HepG2 (cell line): ENCODE data around the gene CPLX1. TPM values are rescaled to one million over a fixed set of nuclear protein-coding genes. Genes with fewer than 3 reads are reported as not detected.

ENCODE experiments used
- ATAC-seq: fragments of 200-7000 bp; cut with Tn5 transposase; 3 replicates; pipeline ENCODE4 v1.9.1; 2020; ENCODE audit warnings: mild to moderate bottlenecking, moderate library complexity
- BruUV-seq: library from RNA; stranded (reverse); fragments of 400-500 nt; replicated peaks from 2 replicates; lab custom pipeline; 2021; lab: Mats Ljungman, UMichigan
- CTCF ChIA-PET: fragments of 300-600 bp; formaldehyde crosslinking; extraction: SDS; loops from one replicate; lab custom pipeline; 2021; ENCODE audit warnings: low total read pairs, inconsistent platforms, low intra/inter-chr PET ratio; lab: Yijun Ruan, JAX
- POLR2A ChIA-PET: fragments of 350-600 bp; sonication (Branson Sonifier 250); formaldehyde crosslinking; loops from one replicate; lab custom pipeline; 2020; ENCODE audit warnings: antibody characterized with exemption, inconsistent platforms; lab: Yijun Ruan, JAX
- DNase-seq: peaks from one replicate; pipeline ENCODE4 v3.0.0-alpha.2; 2015; ENCODE audit warnings: low spot score
- FAIRE-seq: peaks from 3 replicates; lab custom pipeline; 2011; peaks lifted over from hg19 to GRCh38; lab: Jason Lieb, UNC
- H2AFZ ChIP-seq: one replicate; pipeline ENCODE4 v1.6.1; 2011; ENCODE audit warnings: low read length, inconsistent platforms
- H3K27ac ChIP-seq: fragments of 300-600 bp; 3 replicates; pipeline ENCODE4 v1.8.0; 2011; ENCODE audit warnings: mixed run types, mild to moderate bottlenecking, mixed read lengths, low read length, inconsistent platforms; ENCODE audit not compliant: insufficient read depth; ENCODE audit errors: extremely low read length
- H3K27me3 ChIP-seq, 2 experiments: fragments of 200-600 bp in 1 of 2; 2 replicates in 1 of 2; 3 replicates in 1 of 2; pipeline versions ENCODE4 v1.6.0 to v1.8.0; 2011; ENCODE audit warnings: low read length in 2 of 2, mild to moderate bottlenecking in 2 of 2, moderate library complexity in 2 of 2, inconsistent platforms in 1 of 2; ENCODE audit not compliant: insufficient read depth in 2 of 2, control insufficient read depth in 1 of 2
- H3K36me3 ChIP-seq, 2 experiments: fragments of 200-600 bp in 1 of 2; replicated peaks in 1 of 2; 2 replicates in 1 of 2; 3 replicates in 1 of 2; pipeline versions ENCODE4 v1.5.1 to v1.8.0; 2011; ENCODE audit warnings: low read length in 2 of 2, inconsistent platforms in 1 of 2; ENCODE audit not compliant: insufficient read depth in 2 of 2, control insufficient read depth in 1 of 2
- H3K4me1 ChIP-seq: 2 replicates; pipeline ENCODE4 v1.5.1; 2012; ENCODE audit warnings: low read length, inconsistent platforms; ENCODE audit not compliant: insufficient read depth
- H3K4me2 ChIP-seq: 2 replicates; pipeline ENCODE4 v1.6.0; 2011; ENCODE audit warnings: low read depth, low read length, inconsistent platforms
- H3K4me3 ChIP-seq, 3 experiments: fragments of 200-600 bp in 1 of 3; sonication (generic), shearing (Covaris generic) in 1 of 3; replicated peaks in 1 of 3; 2 replicates each; pipeline ENCODE4 v1.5.1; 2011 to 2016; ENCODE audit warnings: low read length in 3 of 3, inconsistent platforms in 2 of 3, low read depth in 2 of 3, mild to moderate bottlenecking in 2 of 3, control low read depth in 1 of 3, mixed read lengths in 1 of 3; ENCODE audit not compliant: insufficient read depth in 1 of 3
- H3K79me2 ChIP-seq: one replicate; pipeline ENCODE4 v1.6.1; 2011; ENCODE audit warnings: low read length, inconsistent platforms; ENCODE audit not compliant: insufficient read depth
- H3K9ac ChIP-seq: 2 replicates; pipeline ENCODE4 v1.6.0; 2011; ENCODE audit warnings: mild to moderate bottlenecking, low read depth, low read length, inconsistent platforms; ENCODE audit not compliant: insufficient read depth
- H3K9me3 ChIP-seq: 2 replicates; pipeline ENCODE4 v1.5.1; 2012; ENCODE audit warnings: mild to moderate bottlenecking, low read length
- H4K20me1 ChIP-seq: 2 replicates; pipeline ENCODE4 v1.6.0; 2011; ENCODE audit warnings: inconsistent platforms, mild to moderate bottlenecking, low read length, moderate library complexity; ENCODE audit not compliant: insufficient read depth
- AKAP8 ChIP-seq: sonication (generic); formaldehyde crosslinking; IDR thresholded peaks from 2 replicates; pipeline ENCODE4 v1.5.1; 2020; ENCODE audit warnings: mild to moderate bottlenecking, missing genetic modification reagents
- JARID2 ChIP-seq: sonication (generic); formaldehyde crosslinking; IDR thresholded peaks from 2 replicates; pipeline ENCODE4 v1.8.1; 2023; ENCODE audit warnings: missing genetic modification reagents, inconsistent platforms; ENCODE audit not compliant: insufficient replicate concordance
- KAT8 ChIP-seq: IDR thresholded peaks from 2 replicates; pipeline ENCODE4 v1.6.1; 2016; ENCODE audit warnings: missing genetic modification reagents, missing compliant biosample characterization
- MXD4 ChIP-seq: IDR thresholded peaks from 2 replicates; pipeline ENCODE4 v1.6.1; 2016; ENCODE audit warnings: mild to moderate bottlenecking, missing biosample characterization, missing genetic modification reagents
- NCOA5 ChIP-seq: sonication (generic); formaldehyde crosslinking; IDR thresholded peaks from 2 replicates; pipeline ENCODE4 v1.4.0; 2020; ENCODE audit warnings: missing genetic modification reagents
- RARA ChIP-seq: IDR thresholded peaks from 2 replicates; pipeline ENCODE4 v1.6.1; 2016; ENCODE audit warnings: missing genetic modification reagents, missing compliant biosample characterization
- SOX6 ChIP-seq, 2 experiments: fragments of 450-650 bp in 1 of 2; sonication (generic) in 1 of 2; formaldehyde crosslinking in 1 of 2; IDR thresholded peaks; 2 replicates each; pipeline versions ENCODE4 v1.4.0 to v1.6.1; 2017 to 2020; ENCODE audit warnings: antibody characterized with exemption in 1 of 2, mild to moderate bottlenecking in 1 of 2, missing genetic modification reagents in 1 of 2
- YEATS2 ChIP-seq: sonication (generic); formaldehyde crosslinking; IDR thresholded peaks from 2 replicates; pipeline ENCODE4 v1.4.0; 2020; ENCODE audit warnings: missing genetic modification reagents, borderline replicate concordance
- ZFX ChIP-seq: sonication (generic); formaldehyde crosslinking; IDR thresholded peaks from 2 replicates; pipeline ENCODE4 v1.4.0; 2020; ENCODE audit warnings: mild to moderate bottlenecking, low read depth, missing genetic modification reagents, moderate library complexity
- WGBS: methylation state at CpG from one replicate; pipeline ENCODE4 v1.1.6; 2017; ENCODE audit warnings: low lambda C conversion rate; 5-methylcytosine and 5-hydroxymethylcytosine counted together
- in situ Hi-C: cut with HindIII; loops from 2 replicates; pipeline ENCODE4 v1.10.0; 2017; ENCODE audit warnings: low pct_unique_long_range_greater_than_20kb; ENCODE audit not compliant: extremely low pct_ligation_motif_present
- intact Hi-C: fragments of 100-400 bp; cut with micrococcal nuclease; formaldehyde crosslinking; loops from one replicate; pipeline ENCODE4 v1.10.0; 2022; ENCODE audit not compliant: unreplicated experiment
- polyA plus RNA-seq, 8 experiments: library from polyadenylated mRNA; depleted of rRNA in 3 of 8; stranded (reverse) in 7 of 8; unstranded in 1 of 8; fragments of >200 nt; fragmentation: Illumina TruSeq in 4 of 8; extraction: Trizol in 4 of 8; gene quantifications; 2 replicates each; pipeline versions ENCODE4 v1.2.1 to v1.2.3, GENCODE V29; 2011 to 2016; ENCODE audit warnings: low read depth in 4 of 8, missing spikeins in 1 of 8, mixed read lengths in 1 of 8; ENCODE audit not compliant: insufficient read depth in 1 of 8
- total RNA-seq, 5 experiments: library from RNA; depleted of rRNA; stranded (reverse); fragments of >200 nt; fragmentation: Illumina TruSeq; extraction: Trizol; gene quantifications; 2 replicates each; pipeline ENCODE4 v1.2.3, GENCODE V29; 2016; ENCODE audit warnings: low read depth in 1 of 5
- TF ChIP-seq, protein P1 (sequence below): sonication (generic); formaldehyde crosslinking; IDR thresholded peaks from 2 replicates; pipeline ENCODE4 v1.4.0; 2020; ENCODE audit warnings: missing genetic modification reagents
- TF ChIP-seq, protein P2 (sequence below): sonication (generic); formaldehyde crosslinking; IDR thresholded peaks from 2 replicates; pipeline ENCODE4 v1.4.0; 2020; ENCODE audit warnings: missing genetic modification reagents, borderline replicate concordance

CPLX1 gene
- total and polyA plus RNA-seq, 2 of the 13 experiments (the other 11 are each of a cell fraction or from before 2014, with no cell fraction given): 0.18 TPM

DNA sequence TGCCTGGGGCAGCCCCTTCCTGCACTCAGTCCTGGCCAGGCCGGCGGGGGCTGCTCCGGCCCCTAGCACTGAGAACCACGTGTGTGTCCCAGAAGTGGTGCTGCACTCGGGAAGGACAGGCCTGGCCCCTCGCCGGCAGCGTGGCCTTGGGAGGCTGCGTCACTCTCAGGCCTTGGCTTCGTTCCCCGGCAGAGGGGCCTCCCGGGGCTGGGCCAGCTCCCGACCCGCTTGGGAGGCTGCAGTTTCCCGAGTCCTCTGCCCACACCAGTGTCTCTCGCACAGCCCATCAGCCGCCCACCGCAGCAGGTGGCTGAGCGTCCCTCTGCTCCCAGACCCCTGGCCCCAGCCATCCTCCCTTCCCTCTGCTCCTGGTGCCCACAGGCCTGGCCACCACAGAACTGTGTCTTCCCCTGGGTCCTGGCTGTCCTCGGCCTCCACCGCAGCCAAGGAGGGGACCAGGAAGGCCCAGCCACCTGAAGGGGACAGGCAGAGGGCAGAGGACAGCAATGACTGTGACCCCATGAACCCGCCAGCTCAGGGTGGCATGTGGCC lies 10.9 kb upstream of the CPLX1 start (continued):
- TF ChIP-seq SOX6 (IDR thresholded peaks at IDR 0.05) (no peak), SOX6 (CRISPR knock-in tag; IDR thresholded peaks at IDR 0.05) (0 out of 2 replicates have a peak, but pooled peaks have one; percentile 28), JARID2 (CRISPR knock-in tag) (no peak), MXD4 (CRISPR knock-in tag) (peak; percentile 68; the same call in 1 of the 2 replicates), ZFX (CRISPR knock-in tag) (peak; percentile 80), KAT8 (CRISPR knock-in tag) (peak; percentile 17; the same call in 1 of the 2 replicates), NCOA5 (no peak), YEATS2 (CRISPR knock-in tag) (0 out of 2 replicates have a peak, but pooled peaks have one; percentile 22)
- TF ChIP-seq, all 625 proteins: peak for 47

DNA sequence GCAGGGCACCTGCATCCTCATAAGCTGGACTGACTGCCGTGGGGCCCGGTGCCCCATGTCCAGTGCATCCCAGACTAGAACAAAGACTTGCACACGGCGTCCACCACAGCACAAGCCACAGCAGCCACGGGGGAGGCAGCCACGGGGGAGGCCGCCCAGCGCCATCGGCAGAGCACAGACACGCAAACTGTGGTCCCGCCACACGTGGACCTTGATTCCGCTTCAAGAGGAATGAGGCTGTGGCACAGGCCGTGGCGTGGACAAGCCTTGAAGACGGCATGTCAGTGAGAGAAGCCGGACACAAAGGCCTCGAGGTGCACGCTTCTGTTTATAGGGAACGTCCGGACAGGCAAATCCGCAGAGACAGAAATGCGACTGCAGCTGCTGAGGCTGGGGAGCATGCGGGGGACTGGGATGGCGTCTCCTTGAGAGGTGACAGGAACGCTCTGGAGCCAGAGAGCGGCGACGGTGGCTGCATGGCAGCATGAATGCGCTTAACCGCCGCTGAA lies 10.1 kb upstream of the CPLX1 start:
- TF ChIP-seq, protein P1, sequence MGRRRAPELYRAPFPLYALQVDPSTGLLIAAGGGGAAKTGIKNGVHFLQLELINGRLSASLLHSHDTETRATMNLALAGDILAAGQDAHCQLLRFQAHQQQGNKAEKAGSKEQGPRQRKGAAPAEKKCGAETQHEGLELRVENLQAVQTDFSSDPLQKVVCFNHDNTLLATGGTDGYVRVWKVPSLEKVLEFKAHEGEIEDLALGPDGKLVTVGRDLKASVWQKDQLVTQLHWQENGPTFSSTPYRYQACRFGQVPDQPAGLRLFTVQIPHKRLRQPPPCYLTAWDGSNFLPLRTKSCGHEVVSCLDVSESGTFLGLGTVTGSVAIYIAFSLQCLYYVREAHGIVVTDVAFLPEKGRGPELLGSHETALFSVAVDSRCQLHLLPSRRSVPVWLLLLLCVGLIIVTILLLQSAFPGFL: no peak
- TF ChIP-seq AKAP8 (CRISPR knock-in tag) (no peak), RARA (CRISPR knock-in tag) (no peak)
- TF ChIP-seq, protein P2, sequence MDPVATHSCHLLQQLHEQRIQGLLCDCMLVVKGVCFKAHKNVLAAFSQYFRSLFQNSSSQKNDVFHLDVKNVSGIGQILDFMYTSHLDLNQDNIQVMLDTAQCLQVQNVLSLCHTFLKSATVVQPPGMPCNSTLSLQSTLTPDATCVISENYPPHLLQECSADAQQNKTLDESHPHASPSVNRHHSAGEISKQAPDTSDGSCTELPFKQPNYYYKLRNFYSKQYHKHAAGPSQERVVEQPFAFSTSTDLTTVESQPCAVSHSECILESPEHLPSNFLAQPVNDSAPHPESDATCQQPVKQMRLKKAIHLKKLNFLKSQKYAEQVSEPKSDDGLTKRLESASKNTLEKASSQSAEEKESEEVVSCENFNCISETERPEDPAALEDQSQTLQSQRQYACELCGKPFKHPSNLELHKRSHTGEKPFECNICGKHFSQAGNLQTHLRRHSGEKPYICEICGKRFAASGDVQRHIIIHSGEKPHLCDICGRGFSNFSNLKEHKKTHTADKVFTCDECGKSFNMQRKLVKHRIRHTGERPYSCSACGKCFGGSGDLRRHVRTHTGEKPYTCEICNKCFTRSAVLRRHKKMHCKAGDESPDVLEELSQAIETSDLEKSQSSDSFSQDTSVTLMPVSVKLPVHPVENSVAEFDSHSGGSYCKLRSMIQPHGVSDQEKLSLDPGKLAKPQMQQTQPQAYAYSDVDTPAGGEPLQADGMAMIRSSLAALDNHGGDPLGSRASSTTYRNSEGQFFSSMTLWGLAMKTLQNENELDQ: no peak
- no TSS peak for BruUV-seq
- Histone ChIP-seq H3K36me3 (no peaks in the 10 kb centered on the region), H3K4me1 (peaks cover 15% of the 10 kb centered on the region; the same call in 1 of the 2 replicates), H3K9me3 (peaks cover 12% of the 10 kb centered on the region), H3K79me2 (no peaks in the 10 kb centered on the region), H3K9ac (no peak overlapping the region), H3K27me3 (peaks cover 21 to 46% of the 10 kb centered on the region in 2 experiments), H3K4me2 (no peak overlapping the region), H4K20me1 (no peaks in the 10 kb centered on the region), H3K27ac (no peak overlapping the region), H2AFZ (no peak overlapping the region), H3K4me3 (no peak overlapping the region)
- in situ Hi-C loops (no loop called here), intact Hi-C loops (no loop called here)
- no peak for FAIRE-seq
- no peak for ATAC-seq
- no peak for DNase-seq
- CTCF ChIA-PET: no interaction called here
- WGBS: 91% methylated on average over 20 of the region's 32 CpGs
- POLR2A ChIA-PET: interaction anchor here (1.1 to 1.5 kb wide), 2 partner anchors 19 to 54 kb away, joined by 3 to 7 read pairs; no protein-coding TSS in a partner anchor
